GM18499 (cell line): ENCODE results near the gene BBS9.

ENCODE experiments used
- ATAC-seq: cut with Tn5 transposase; IDR thresholded peaks from one replicate; pipeline ENCODE4 v1.9.1; 2021; ENCODE audit warnings: moderate number of reproducible peaks; ENCODE audit not compliant: insufficient read depth, unreplicated experiment

BBS9 gene

DNA sequence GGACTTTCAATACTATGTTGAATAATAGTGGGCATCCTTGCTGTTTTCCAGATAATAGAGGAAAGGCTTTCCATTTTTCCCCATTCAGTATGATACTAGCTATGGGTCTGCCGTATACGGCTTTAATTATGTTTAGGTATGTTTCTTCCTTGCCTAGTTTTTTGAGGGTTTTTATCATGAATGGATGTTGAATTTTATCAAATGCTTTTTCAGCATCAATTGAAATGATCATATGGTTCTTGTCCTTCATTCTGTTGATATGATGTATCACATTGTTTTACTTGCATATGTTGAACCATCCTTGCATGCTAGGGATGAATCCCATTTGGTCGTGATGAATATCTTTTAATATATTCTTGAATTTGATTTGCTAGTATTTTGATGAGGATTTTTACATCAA is 11.0 kb upstream of the BBS9 start:
- no peak for ATAC-seq

DNA sequence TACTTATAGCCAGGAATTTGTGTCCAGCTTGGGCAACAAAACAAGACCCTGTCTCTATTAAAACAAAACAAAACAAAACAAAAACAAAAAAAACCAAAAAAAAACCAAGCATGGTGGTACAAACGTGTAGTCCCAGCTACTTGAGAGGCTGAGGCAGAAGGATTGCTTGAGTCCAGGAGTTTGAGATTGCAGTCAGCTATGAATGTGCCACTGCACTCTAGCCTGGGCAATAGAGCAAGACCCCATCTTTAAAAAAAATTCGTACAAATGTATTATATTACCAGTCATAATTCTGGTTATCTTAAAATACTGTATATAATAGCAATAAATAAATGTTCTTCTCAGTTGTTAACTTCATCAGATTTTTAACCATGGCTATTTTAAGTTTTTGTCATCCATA is 2.3 kb upstream of the BBS9 start:
- no peak for ATAC-seq

DNA sequence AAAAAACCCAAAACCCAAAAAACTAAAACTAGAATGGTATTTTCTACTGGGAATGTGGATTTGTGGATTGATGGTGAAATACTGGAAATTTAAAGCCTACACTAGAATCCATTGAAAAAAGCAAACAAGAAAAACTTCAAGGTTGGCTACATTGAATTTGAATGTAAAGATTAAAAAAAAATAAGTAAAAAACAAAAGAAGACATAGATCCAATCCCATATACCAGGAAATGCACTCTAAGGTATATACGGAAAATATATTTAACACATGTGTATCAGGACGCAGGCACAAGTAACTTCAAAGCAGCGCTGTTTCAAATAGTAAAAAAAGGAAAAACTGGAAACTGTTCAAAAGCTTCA is 754 bp upstream of the BBS9 start:
- ATAC-seq = no peak

DNA sequence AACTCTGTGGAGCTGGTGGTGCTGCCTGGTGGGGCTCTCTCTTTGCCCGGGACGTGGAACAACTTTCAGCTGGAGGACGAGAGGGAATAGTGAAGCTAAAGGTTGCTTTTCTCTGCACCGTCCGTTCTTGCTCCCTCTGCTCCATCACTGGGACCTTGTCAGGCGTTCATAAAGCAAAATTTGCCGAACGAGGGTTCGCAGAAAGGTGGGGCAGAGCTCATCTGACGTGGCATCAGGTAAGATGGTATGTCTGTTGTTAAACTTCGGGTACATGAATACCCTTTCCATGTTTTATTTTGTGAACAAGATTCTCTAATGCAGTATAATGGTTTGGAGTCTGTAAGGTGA is 416 bp downstream of the BBS9 start:
- ATAC-seq = no peak

DNA sequence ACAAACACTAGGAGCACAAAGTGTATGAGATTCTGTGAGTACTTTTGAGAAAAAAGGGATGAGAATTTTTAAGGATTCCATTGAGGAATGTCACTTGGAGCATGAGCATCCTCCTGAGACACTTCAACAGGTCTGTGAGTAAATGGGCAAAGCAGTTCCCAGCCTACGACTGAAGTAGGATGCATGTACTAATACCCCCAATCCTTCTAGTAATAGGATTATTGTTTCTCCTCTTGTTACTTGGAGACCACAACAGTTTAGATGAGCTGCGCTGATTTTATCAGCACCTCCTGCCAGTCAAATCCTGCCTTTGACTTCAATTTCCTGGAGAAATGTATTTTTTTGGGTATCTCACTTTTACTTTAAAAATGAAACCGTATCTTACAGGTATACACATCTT is 820 bp downstream of the BBS9 start:
- no peak for ATAC-seq

DNA sequence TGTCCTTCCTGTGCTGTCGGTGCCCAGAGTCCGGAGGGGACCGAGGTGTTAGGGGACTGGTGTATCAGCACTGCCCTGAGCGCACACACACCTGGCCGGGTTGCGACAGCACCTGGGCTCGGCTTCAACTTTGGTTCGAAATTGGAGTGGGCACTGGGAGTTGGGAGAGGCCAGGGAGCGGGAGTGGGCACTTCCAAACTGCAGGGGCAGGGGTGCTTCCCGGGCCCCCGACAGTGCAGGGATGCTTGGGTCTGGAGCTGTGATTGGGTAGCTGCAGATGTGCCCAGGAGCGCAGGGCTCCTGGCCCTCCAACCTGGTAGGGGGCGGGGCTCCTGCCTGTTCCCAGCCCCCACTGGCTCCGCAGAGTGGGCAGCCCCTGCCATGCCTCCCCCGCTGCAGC is 7.7 kb downstream of the BBS9 start:
- no peak for ATAC-seq

DNA sequence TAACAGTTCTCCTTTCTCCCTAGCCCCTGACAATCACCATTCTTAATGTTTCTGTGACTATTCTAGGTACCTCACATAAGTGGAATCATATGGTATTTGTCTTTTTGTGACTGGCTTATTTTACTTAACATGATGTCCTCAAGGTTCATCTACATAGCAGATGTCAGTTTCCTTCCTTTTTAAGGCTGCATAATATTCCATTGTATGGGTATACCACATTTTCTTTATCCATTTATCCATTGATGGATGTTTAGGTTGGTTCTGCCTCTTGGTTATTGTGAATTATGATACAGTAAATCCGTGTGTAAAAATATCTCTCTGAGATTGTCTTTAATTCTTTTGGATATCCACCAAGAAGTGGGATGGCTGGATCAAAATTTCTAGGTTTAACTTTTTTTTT is 13.2 kb downstream of the BBS9 start:
- ATAC-seq = no peak

DNA sequence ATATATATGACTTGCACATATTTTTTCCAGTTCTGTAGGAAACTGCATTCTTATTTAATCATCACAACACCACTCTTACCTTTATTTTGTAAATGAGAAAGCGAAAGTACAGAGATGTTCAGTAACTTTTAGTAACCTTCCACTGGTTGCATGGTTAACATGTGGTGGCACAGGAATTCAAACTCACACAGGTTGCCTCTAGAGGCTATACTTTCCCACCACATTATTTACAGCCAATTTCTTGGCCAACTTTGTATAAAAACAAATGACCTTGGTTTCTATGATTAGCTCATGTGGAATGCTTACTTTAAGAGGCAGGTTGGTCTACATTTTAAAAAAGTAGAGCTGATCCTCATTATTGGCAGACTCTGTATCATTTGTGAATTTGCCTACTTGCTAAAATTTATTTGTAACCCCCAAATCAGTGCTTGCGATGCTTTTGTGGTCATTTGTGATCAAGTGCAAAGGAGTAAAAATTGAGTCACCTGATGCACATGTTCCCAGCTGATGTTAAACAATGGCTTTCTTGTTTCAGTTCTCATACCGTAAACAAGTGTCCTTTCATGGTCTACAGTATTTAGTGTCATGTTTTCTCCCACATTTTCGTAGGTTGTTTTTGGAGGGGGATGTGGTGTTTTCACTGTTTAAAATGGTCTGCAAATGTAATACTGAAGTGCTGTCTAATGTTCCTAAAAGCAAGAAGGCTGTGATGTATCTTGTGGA is 14.8 kb downstream of the BBS9 start:
- no peak for ATAC-seq

DNA sequence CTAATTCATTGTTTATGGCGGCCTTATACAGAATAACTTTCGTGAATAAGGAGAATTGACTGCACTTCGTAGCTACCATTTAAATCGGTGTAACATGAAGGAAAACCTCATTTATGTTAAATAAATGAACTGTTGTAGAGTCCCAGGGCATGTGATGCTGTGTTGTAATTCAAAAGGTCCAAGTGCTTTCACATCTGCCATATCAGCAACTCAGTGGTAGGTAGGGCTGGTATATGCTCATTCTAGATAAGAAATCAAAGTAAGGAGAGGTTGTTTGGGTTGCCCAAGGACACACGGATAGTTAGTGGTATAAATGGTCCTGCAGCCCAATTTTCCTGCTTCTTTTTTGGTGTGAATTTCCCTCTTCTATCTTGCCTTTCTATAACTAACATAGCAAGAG is 15.8 kb downstream of the BBS9 start:
- no peak for ATAC-seq

DNA sequence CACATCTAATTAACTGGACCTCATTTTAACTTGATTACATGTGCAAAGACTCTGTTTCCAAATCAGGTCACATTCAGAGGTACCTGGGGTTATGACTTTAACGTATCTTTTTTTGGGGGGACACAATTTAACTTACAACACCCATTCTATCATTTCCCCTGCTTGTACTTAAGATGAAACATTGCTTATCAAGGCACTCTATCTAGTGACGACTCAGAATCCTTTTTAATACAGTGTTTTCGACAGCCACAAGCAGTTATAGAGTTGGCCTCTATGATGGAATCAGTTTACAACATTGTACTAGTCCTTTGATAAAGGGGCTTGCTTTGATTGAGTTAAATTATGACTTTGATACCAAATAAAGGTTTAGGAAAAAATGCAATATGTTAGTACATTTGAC is 22.7 kb downstream of the BBS9 start:
- ATAC-seq = no peak

DNA sequence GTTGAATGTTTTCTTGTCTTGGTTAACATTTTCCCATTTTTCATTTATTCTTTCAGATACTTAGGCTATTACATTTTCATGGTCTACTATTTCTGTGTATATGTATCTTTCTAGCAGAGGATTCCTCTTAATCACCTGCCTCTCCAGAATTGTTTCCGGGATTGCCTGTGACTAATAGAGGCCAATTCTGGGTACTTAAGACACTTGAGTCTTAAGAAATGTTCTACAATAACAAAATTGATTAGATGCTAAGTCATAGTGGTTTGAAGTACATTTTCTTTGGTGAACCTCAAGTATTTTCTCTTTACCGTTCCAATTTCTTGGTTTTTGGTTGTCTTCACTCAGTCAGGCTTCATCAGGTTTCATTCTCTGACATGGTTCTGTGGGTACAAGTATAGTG is 26.4 kb downstream of the BBS9 start:
- ATAC-seq = no peak

DNA sequence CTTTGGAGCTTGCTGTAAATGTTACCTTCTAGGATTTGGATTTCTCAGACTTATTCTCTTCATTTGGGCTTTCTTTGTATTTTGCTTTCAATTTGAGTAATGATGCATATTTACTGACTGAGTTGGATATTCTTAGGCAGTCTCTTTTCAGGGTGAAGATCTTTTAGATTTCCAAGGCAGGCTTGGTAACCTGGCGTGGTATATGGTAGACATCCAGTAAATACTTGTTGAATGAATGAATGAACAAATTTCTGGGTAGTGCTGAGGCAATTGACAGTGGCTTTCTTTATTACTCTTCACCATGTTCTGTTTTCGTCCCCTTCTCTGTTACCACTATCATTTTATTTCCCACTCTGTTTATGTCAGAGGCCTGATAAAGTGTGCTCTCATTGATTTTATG is 27.1 kb downstream of the BBS9 start:
- no peak for ATAC-seq

DNA sequence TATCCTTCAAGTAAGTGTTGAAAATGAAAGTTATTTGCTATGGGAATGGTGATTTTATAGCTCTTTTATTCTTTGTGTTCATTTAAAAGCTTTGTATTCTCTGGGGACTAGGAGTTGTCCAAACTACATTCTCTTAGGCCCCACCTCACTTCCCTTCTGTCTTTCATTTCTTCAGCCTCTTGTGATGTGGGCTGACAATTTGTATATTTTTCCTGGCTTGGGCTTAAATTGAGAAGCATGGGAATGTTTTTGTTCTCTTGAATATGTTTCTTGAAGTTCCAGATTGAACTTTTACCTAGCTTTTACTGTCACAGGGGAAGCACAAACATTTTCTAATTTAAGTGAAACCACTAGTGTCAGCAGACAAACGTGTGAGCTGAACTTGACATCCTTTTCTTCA is 27.9 kb downstream of the BBS9 start:
- ATAC-seq = no peak

DNA sequence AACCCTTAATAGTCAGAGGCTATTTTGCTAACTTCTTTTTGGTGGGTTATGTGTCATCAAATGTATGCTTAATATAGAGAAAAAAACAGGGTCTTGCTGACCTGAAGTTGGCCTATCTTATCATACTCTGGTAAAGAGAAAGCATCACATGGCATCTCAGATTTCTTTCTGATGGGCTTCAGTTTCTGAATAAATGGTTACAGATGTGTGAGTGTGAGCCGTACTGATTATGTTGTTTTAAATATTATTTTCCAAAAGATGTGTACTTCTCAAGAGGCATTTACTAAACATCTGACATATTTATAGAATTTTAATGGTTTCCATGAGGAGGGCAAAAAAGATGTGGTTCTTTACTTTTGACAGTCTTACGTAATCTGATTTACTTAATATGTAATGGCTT is 28.4 kb downstream of the BBS9 start:
- no peak for ATAC-seq

DNA sequence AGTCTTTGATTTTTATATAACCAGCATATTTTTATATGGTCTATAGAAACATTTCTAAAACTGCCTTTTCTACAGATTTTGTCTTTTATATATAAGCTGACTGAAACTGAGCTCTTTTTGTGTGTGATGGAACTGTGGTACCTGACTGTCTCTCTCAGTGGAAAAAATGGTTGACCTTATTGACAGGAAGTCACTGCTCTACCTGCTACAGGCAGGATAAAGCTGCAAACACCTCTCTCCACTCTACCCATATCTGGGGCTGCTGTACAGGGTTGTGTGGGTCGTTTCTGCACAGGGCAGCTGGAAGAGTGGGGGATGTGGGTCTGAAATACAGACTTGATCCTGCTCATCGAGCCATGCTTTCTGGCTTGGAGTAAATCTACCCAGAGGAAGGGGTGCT is 48.5 kb downstream of the BBS9 start:
- ATAC-seq = no peak

DNA sequence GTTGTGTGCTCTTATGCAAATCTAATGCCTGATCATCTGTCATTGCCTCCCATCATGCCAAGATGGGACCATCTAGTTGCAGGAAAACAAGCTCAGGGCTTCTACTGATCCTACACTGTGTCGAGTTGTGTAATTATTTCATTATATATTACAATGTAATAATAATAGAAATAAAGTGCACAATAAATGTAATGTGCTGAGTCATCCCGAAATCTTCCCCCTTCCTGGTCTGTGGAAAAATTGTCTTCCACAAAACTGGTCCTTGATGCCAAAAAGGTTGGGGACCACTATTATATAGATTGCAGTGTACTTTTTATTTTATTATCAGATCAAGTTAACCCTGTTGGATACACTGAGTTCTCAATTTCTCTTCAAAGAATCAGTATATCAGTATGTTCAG is 50.2 kb downstream of the BBS9 start:
- no peak for ATAC-seq

DNA sequence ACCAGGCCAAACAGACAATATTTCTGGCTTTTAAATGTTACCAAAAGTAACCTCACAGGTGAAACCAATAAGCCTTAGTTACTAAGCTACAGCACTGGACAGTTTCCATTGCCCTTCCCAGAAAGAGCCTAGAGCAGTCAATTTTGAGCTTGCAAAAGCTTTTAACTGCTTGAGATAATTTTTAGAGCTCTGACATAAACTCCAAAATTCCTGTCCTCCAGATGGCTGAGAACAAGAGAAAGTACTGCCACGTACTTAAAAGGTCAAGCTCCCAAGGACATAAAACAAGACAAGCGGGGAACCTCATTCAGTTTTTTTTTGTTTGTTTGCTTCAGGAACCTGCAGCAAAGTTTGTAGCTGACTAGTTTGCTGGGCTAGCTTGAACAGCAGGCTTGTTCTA is 54.1 kb downstream of the BBS9 start:
- ATAC-seq = no peak

DNA sequence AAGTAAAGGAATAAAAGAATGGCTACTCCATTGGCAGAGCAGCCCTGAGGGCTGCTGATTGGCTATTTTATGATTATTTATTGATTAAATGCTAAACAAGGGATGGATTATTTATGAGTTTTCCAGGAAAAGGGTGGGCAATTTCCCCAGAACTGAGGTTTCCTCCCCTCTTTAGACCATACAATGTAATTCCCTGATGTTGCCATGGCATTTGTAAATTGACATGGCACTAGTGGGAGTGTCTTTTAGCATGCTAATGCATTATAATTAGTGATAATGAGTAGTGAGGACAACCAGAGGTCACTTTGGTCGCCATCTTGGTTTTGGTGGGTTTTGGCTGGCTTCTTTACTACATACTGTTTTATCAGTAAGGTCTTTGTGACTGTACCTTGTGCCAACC is 55.5 kb downstream of the BBS9 start:
- no peak for ATAC-seq

DNA sequence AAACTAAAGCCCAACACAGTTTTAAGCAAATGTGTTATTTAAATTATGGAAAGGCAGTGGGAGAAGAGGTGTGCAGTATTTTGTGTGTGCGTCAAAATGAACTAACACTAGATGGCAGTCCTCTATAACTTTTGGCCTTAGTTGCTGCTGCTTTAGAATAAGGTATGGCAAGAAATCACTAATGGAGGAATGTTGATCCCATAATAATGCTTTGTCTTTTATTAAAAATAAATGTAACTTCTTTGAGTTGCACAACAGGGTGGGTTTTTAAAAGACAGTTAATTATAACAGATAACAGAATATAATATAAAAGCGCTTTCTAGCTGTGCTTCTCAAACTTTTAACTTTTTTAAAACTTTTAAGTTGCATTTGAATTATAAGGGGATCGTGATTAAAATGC is 56.4 kb downstream of the BBS9 start:
- ATAC-seq = no peak

DNA sequence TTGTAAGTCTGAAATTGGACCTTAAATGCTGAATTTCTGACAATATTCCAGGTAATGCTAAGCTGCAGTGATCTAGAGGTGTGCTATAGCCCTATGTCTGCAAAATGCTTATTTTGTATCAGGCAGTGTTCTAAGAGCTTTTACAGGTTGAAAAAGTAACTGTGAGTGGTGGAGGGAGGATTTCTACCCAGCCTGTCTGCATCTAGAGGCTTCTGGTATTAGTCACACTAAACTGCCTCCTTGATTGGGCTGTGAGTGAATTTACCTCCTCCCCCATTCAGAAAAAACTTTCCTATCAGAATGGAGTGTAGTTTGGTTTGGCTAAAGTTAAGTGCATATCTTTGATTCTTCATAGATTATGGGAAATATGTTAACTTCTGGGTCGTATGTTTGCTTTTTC is 56.8 kb downstream of the BBS9 start:
- ATAC-seq = no peak

DNA sequence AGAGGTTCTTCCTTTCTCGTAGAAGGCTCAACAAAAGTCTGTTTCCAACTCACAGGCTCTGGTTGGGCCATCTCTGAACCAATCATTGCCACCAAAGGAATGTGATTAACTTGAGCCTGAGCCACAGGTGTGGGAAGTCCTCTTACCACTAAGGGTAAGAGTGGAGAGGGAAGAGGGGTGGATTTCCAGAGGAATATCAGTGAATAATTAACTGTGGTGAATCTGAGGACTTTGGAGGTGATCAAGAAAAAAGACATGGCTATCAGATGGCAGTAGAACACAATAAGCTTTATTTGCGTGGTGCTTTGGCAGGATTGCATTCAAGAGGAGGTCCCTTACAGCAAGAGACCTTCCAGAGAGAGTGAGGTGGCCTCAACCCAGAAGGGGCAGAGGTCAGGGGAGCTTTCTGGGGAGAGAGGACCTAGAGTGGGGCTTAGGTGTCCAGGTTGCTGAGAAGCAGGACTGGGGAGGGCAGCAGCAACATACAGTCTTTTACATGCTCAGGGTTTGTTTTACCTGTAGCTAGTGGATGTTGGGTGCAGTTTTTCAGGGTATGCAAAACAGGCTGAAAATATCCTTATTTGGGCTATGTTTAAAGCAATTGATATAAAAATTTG is 61.4 kb downstream of the BBS9 start:
- ATAC-seq = no peak

DNA sequence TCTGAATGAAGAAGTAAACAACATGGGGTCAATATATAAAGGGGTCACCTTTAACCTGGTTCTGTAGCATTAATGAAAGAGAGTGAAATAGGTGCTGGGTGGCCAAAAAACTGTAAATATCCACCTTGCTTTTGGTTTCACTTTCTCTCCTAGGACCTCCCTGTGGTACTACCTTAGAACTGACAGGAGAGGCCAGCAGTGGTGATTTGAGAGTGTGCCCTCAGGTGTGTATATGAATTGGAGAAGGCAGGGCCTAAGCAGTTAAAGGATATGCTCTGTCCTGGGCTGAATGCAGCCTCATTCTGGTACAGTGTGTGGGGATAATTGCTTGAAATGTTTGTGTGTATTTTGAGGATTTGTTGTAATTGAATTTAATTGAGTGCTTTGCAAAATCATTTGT is 62.0 kb downstream of the BBS9 start:
- ATAC-seq = peak; percentile 67
